Adrenal gland (tissue), 12 donors: ENCODE data around the gene VPS8. TPM values are rescaled to one million over a fixed set of nuclear protein-coding genes. Genes with fewer than 3 reads are reported as not detected.

Experiments used
- DNase-seq, 7 donors: peaks; one replicate each; pipeline ENCODE4 v3.0.0-alpha.2; 2019 to 2020
- H3K27ac ChIP-seq, 5 donors: fragments of 200-600 bp; sonication (generic) in 4 of 5; 1 replicate in 3 of 5; 2 replicates in 2 of 5; pipeline versions ENCODE4 v1.5.1 to v1.8.0; 2016 to 2020; ENCODE audit warnings: mild to moderate bottlenecking in 1 of 5
- H3K27me3 ChIP-seq: fragments of 200-600 bp; 2 replicates; pipeline ENCODE4 v1.8.0; 2021
- H3K36me3 ChIP-seq, 2 donors: fragments of 200-600 bp; replicated peaks in 1 of 2; 1 replicate in 1 of 2; 2 replicates in 1 of 2; pipeline versions ENCODE4 v1.5.1 to v1.8.0; 2018 to 2022
- H3K4me1 ChIP-seq, 2 donors: fragments of 200-600 bp; replicated peaks in 1 of 2; 1 replicate in 1 of 2; 2 replicates in 1 of 2; pipeline versions ENCODE4 v1.5.1 to v1.8.0; 2018 to 2021
- H3K4me3 ChIP-seq, 4 donors: fragments of 200-600 bp; sonication (generic) in 3 of 4; one replicate each; pipeline ENCODE4 v1.5.1; 2016 to 2018
- H3K9me3 ChIP-seq, 3 donors: fragments of 200-600 bp; sonication (generic) in 1 of 3; replicated peaks in 1 of 3; 1 replicate in 2 of 3; 2 replicates in 1 of 3; pipeline versions ENCODE4 v1.5.1 to v1.8.0; 2016 to 2021
- POLR2A ChIP-seq, 2 donors: fragments of 450-650 bp; IDR thresholded peaks; one replicate each; pipeline ENCODE4 v1.6.1; 2017; ENCODE audit warnings: antibody characterized with exemption in 2 of 2, mild to moderate bottlenecking in 2 of 2, moderate library complexity in 1 of 2
- WGBS, 4 donors: extraction: QIAGEN DNeasy Blood & Tissue Kit in 2 of 4; methylation state at CpG; one replicate each; pipeline versions ENCODE4 v1.1.5 to v1.1.7; 2013 to 2017; 5-methylcytosine and 5-hydroxymethylcytosine counted together
- intact Hi-C, 2 donors: fragments of 100-400 bp; cut with DNase I; formaldehyde crosslinking; loops; one replicate each; pipeline versions ENCODE4 v1.14.1 to v1.15.0; 2022 to 2023
- polyA plus RNA-seq, 3 donors: library from polyadenylated mRNA; stranded (reverse); fragments of 200-250 nt in 2 of 3; fragments of 350-450 nt in 1 of 3; fragmentation: Illumina TruSeq in 1 of 3; extraction: RNeasy Lipid Tissue Mini Kit (QIAGEN cat#74804) in 1 of 3; gene quantifications; one replicate each; pipeline ENCODE4 v1.2.3, GENCODE V29; 2013 to 2014
- total RNA-seq, 9 donors: library from RNA; depleted of rRNA in 4 of 9; stranded (reverse); fragments of >200 nt in 4 of 9; fragments of 120-200 nt in 1 of 9; fragmentation: NEBNext Ultra II Directional in 1 of 9; extraction: Animal tissue kit (Norgen Biotek cat#: 25700) in 1 of 9; gene quantifications; one replicate each; pipeline versions ENCODE4 v1.1.0 to v1.2.4, GENCODE V29; 2013 to 2023
- TF ChIP-seq, protein P1 (sequence below), 6 experiments: fragments of 450-650 bp in 4 of 6; fragments of 200-600 bp in 2 of 6; sonication (generic) in 1 of 6; IDR thresholded peaks; 1 replicate in 5 of 6; 2 replicates in 1 of 6; pipeline versions ENCODE4 v1.5.1 to v1.8.0; 2016 to 2021; ENCODE audit warnings: antibody characterized with exemption in 6 of 6, mild to moderate bottlenecking in 2 of 6, moderate library complexity in 1 of 6
- donor health status: healthy with polysubstance abuse.
- donor health status: Bipolar disorder and iron deficiency.
- donor health status: DM: yes; HTN: yes; CAD: no.
- donor health status: DM: no; HTN: no; CAD: no.
- donor health status: DM: no; HTN: no; CAD: no.
- donor health status: DM: yes; HTN: yes; CAD: no.

Gene VPS8
- total and polyA plus RNA-seq, 12 donors: 17.6 to 96.4 (median 33.9) TPM

DNA sequence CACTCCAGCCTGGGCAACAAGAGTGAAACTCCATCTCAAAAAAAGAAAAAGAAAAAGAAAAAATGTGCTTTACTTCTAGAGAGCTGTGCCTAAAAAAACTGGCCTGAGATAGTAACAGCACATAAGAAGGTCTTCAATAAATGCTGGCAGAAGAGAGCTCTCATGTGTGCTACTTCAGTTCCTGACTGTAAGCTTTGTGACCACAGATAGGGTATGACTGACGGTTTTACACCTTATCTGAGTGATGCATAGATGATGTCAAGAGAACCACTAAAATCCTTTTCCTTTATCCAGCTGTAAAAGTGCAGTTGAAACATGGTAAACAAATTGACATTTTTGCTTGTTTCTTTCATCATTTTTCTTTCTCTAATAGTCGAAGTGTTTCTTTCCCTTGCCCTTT lies 213.0 kb downstream of the VPS8 start:
- no peak for TF ChIP-seq POLR2A (IDR thresholded peaks at IDR 0.05)
- TF ChIP-seq, protein P1, sequence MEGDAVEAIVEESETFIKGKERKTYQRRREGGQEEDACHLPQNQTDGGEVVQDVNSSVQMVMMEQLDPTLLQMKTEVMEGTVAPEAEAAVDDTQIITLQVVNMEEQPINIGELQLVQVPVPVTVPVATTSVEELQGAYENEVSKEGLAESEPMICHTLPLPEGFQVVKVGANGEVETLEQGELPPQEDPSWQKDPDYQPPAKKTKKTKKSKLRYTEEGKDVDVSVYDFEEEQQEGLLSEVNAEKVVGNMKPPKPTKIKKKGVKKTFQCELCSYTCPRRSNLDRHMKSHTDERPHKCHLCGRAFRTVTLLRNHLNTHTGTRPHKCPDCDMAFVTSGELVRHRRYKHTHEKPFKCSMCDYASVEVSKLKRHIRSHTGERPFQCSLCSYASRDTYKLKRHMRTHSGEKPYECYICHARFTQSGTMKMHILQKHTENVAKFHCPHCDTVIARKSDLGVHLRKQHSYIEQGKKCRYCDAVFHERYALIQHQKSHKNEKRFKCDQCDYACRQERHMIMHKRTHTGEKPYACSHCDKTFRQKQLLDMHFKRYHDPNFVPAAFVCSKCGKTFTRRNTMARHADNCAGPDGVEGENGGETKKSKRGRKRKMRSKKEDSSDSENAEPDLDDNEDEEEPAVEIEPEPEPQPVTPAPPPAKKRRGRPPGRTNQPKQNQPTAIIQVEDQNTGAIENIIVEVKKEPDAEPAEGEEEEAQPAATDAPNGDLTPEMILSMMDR (IDR thresholded peaks at IDR 0.05): no peak
- Histone ChIP-seq H3K4me1 (no peaks in the 10 kb centered on the region), H3K4me3 (no peak overlapping the region), H3K9me3 (no peaks in the 10 kb centered on the region), H3K27ac (no peak overlapping the region), H3K27me3 (no peaks in the 10 kb centered on the region), H3K36me3 (no peaks in the 10 kb centered on the region)
- intact Hi-C loops: no loop called here
- WGBS, 4 donors: 80 to 85% (median 83%) methylated on average over 2 of the region's 2 CpGs
- DNase-seq: no peak

DNA sequence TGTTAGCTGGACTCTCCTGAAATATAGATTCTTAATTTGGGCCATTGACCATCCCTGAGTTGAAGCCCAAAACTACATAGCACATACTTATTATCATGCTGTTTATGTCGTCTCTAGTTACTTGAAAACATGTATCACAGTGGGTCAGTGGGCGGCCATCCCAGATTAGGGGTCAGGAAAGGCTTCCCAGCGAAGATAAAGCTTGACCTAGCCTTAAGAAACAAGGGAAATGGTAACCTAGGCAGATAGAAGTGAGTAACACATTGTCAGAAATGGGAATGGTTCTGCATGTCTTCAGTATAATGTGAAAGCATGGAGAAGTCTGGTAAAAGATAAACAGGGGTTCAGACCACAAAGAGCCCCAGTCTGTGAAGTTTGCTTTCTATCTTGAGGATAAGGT lies 216.2 kb downstream of the VPS8 start:
- Histone ChIP-seq H3K27me3 (no peaks in the 10 kb centered on the region), H3K9me3 (no peaks in the 10 kb centered on the region), H3K27ac (no peak overlapping the region), H3K4me1 (no peaks in the 10 kb centered on the region), H3K36me3 (no peaks in the 10 kb centered on the region), H3K4me3 (no peak overlapping the region)
- WGBS, 4 donors: 93 to 98% (median 94%) methylated on average over 3 of the region's 3 CpGs
- DNase-seq: no peak
- intact Hi-C loops: no loop called here
- TF ChIP-seq, protein P1 (IDR thresholded peaks at IDR 0.05): no peak
- TF ChIP-seq POLR2A (IDR thresholded peaks at IDR 0.05): no peak

- DNase-seq: no peak
- WGBS, 4 donors: 80 to 100% (median 89%) methylated on average over 1 of the region's 1 CpG
- intact Hi-C loops: no loop called here
- Histone ChIP-seq H3K36me3 (no peaks in the 10 kb centered on the region), H3K9me3 (no peaks in the 10 kb centered on the region), H3K4me3 (no peak overlapping the region), H3K4me1 (no peaks in the 10 kb centered on the region), H3K27me3 (no peaks in the 10 kb centered on the region), H3K27ac (no peak overlapping the region)
- TF ChIP-seq, protein P1 (IDR thresholded peaks at IDR 0.05): no peak
- no peak for TF ChIP-seq POLR2A (IDR thresholded peaks at IDR 0.05)
Observed at GRCh38 chr3:185029086-185029485, 217.1 kb downstream of the VPS8 start.

DNA sequence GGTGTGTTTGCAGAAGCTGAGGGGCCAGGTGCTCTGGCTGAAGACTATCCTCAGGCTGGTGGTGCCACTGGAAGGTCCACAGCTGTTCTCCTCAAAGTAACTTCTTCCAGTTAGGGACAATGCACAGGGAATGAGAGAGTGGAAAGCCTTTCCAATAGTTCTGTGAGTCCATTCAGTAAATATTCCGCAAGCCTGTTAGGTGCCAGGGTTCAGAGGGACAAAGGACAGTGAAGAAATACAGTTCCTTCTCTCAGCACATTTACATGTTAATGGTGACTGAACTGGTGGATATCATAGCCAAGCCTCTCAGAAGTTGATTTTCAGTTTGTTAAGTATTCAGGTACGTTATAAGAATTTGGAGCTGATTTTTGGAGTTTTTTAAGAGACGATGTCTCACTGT lies 218.4 kb downstream of the VPS8 start:
- TF ChIP-seq POLR2A (IDR thresholded peaks at IDR 0.05): no peak
- TF ChIP-seq, protein P1 (IDR thresholded peaks at IDR 0.05): no peak
- Histone ChIP-seq H3K4me3 (no peak overlapping the region), H3K9me3 (no peaks in the 10 kb centered on the region), H3K27me3 (no peaks in the 10 kb centered on the region), H3K36me3 (no peaks in the 10 kb centered on the region), H3K27ac (no peak overlapping the region), H3K4me1 (no peaks in the 10 kb centered on the region)
- WGBS, 4 donors: 97 to 100% (median 98%) methylated on average over 3 of the region's 3 CpGs
- intact Hi-C loops: no loop called here
- DNase-seq: no peak
